Neuronal stem cell (in vitro differentiated cells): ENCODE results near the gene UBASH3B.
A peak's percentile ranks its signal among the peaks of the same experiment; 100 is the strongest.

Experiments
- DNase-seq: peaks from one replicate; pipeline ENCODE4 v3.0.0-alpha.2; 2013; ENCODE audit warnings: low spot score
- H2AFZ ChIP-seq: one replicate; pipeline ENCODE4 v1.6.1; 2013; ENCODE audit warnings: mild to moderate bottlenecking, low read length, inconsistent platforms
- H2AK5ac ChIP-seq: 2 replicates; pipeline ENCODE4 v1.6.1; 2013; ENCODE audit warnings: low read depth, mild to moderate bottlenecking, inconsistent platforms, low read length, moderate library complexity, mixed read lengths
- H2BK120ac ChIP-seq: 2 replicates; pipeline ENCODE4 v1.6.1; 2013; ENCODE audit warnings: low read depth, mild to moderate bottlenecking, inconsistent platforms, low read length, moderate library complexity, mixed read lengths
- H2BK12ac ChIP-seq: one replicate; pipeline ENCODE4 v1.6.1; 2013; ENCODE audit warnings: low read length, inconsistent platforms
- H2BK15ac ChIP-seq: 2 replicates; pipeline ENCODE4 v1.6.1; 2013; ENCODE audit warnings: mild to moderate bottlenecking, low read length, inconsistent platforms, mixed read lengths
- H2BK5ac ChIP-seq: one replicate; pipeline ENCODE4 v1.6.1; 2013; ENCODE audit warnings: inconsistent platforms, mild to moderate bottlenecking, low read length, moderate library complexity
- H3K14ac ChIP-seq: one replicate; pipeline ENCODE4 v1.6.1; 2013; ENCODE audit warnings: low read length, inconsistent platforms
- H3K18ac ChIP-seq: 2 replicates; pipeline ENCODE4 v1.6.1; 2013; ENCODE audit warnings: low read length, inconsistent platforms
- H3K23ac ChIP-seq: 2 replicates; pipeline ENCODE4 v1.6.1; 2013; ENCODE audit warnings: low read depth, mild to moderate bottlenecking, mixed read lengths, low read length, inconsistent platforms; ENCODE audit not compliant: poor library complexity
- H3K27ac ChIP-seq: replicated peaks from 3 replicates; pipeline ENCODE4 v1.5.1; 2013; ENCODE audit warnings: low read length, inconsistent platforms
- H3K27me3 ChIP-seq, 3 experiments: 2 replicates each; pipeline ENCODE4 v1.6.1; 2013; ENCODE audit warnings: low read length in 3 of 3, mild to moderate bottlenecking in 2 of 3, inconsistent platforms in 1 of 3, low read depth in 1 of 3, mixed read lengths in 1 of 3, moderate library complexity in 1 of 3; ENCODE audit not compliant: control insufficient read depth in 3 of 3, insufficient read depth in 3 of 3
- H3K36me3 ChIP-seq, 2 donors: replicated peaks in 1 of 2; 2 replicates each; pipeline ENCODE4 v1.6.1; 2013; ENCODE audit warnings: low read length in 2 of 2; ENCODE audit not compliant: control insufficient read depth in 2 of 2, insufficient read depth in 2 of 2
- H3K4ac ChIP-seq: 2 replicates; pipeline ENCODE4 v1.6.1; 2013; ENCODE audit warnings: inconsistent platforms, mild to moderate bottlenecking, low read length, moderate library complexity
- H3K4me1 ChIP-seq, 2 donors: 1 replicate in 1 of 2; 2 replicates in 1 of 2; pipeline ENCODE4 v1.6.1; 2013; ENCODE audit warnings: low read length in 2 of 2, low read depth in 1 of 2; ENCODE audit not compliant: control insufficient read depth in 2 of 2, insufficient read depth in 1 of 2
- H3K4me2 ChIP-seq: one replicate; pipeline ENCODE4 v1.6.1; 2013; ENCODE audit warnings: mild to moderate bottlenecking, low read length, inconsistent platforms; ENCODE audit not compliant: insufficient read depth, poor library complexity, severe bottlenecking
- H3K4me3 ChIP-seq, 2 donors: 2 replicates each; pipeline ENCODE4 v1.5.1; 2013; ENCODE audit warnings: low read length in 2 of 2, mild to moderate bottlenecking in 2 of 2, inconsistent platforms in 1 of 2, moderate library complexity in 1 of 2
- H3K79me1 ChIP-seq: one replicate; pipeline ENCODE4 v1.6.1; 2013; ENCODE audit warnings: low read depth, mild to moderate bottlenecking, inconsistent platforms, low read length, moderate library complexity
- H3K9ac ChIP-seq: one replicate; pipeline ENCODE4 v1.6.1; 2013; ENCODE audit warnings: mild to moderate bottlenecking, low read depth, low read length, inconsistent platforms; ENCODE audit not compliant: poor library complexity
- H3K9me3 ChIP-seq, 2 donors: replicated peaks in 1 of 2; 2 replicates each; pipeline versions ENCODE3 to v1.6.1; 2013; ENCODE audit warnings: low read length in 2 of 2, mild to moderate bottlenecking in 2 of 2, inconsistent platforms in 1 of 2, low read depth in 1 of 2, mixed read lengths in 1 of 2, moderate library complexity in 1 of 2; ENCODE audit not compliant: control insufficient read depth in 2 of 2, insufficient read depth in 1 of 2
- H4K8ac ChIP-seq: one replicate; pipeline ENCODE4 v1.6.1; 2013; ENCODE audit warnings: low read depth, mild to moderate bottlenecking, inconsistent platforms, low read length, moderate library complexity
- H4K91ac ChIP-seq: one replicate; pipeline ENCODE4 v1.6.1; 2013; ENCODE audit warnings: low read length, low read depth, mild to moderate bottlenecking, inconsistent platforms; ENCODE audit not compliant: poor library complexity
- WGBS, 2 donors: extraction: QIAGEN DNeasy Blood & Tissue Kit; methylation state at CpG; one replicate each; pipeline ENCODE4 v1.1.7; 2013; ENCODE audit warnings: missing lambda C conversion rate in 2 of 2, mixed read lengths in 1 of 2; ENCODE audit not compliant: insufficient read length in 2 of 2, insufficient replicate concordance in 1 of 2; ENCODE audit errors: extremely low coverage in 2 of 2; 5-methylcytosine and 5-hydroxymethylcytosine counted together

The UBASH3B gene

GRCh38 chr11:122616718-122617117, 38.8 kb upstream of the UBASH3B start:
- Histone ChIP-seq H2AK5ac (no peak overlapping the region), H3K23ac (no peak overlapping the region), H3K9ac (no peak overlapping the region), H3K27me3 (no peaks in the 10 kb centered on the region), H4K91ac (no peak overlapping the region), H3K36me3 (no peaks in the 10 kb centered on the region), H3K14ac (no peak overlapping the region), H2BK12ac (no peak overlapping the region), H3K4me3 (no peak overlapping the region), H2BK15ac (no peak overlapping the region), H3K27ac (no peak overlapping the region), H3K79me1 (no peaks in the 10 kb centered on the region), H2BK5ac (no peak overlapping the region), H3K9me3 (peaks cover 0 to 2% of the 10 kb centered on the region in 2 donors), H3K4me1 (no peaks in the 10 kb centered on the region), H3K4me2 (no peak overlapping the region), H4K8ac (no peak overlapping the region), H3K4ac (no peak overlapping the region), H2BK120ac (no peak overlapping the region), H3K18ac (no peak overlapping the region), H2AFZ (peak overlapping the region; percentile 9)
- WGBS, 2 donors: no CpG with 5 or more reads among the region's 4 CpGs
- DNase-seq: no peak

DNA sequence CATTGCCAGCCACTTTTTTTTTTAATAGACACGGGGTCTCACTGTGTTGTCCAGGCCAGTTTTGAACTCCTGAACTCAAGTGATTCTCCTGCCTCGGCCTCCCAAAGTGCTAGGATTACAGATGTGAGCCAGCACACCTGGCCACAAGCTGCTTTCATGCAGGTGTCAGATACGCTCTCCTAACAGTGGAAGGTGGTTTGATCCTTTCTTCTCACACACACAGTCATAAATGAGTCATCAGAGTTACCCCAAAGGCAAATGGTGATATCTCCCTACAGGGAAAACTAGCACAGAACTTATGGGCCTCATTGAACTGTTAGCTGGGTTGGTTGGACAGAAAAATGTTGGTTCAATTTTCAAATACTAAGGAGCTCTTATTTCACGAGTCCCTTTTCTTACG, 38.2 kb upstream of the UBASH3B start:
- no peak overlapping the region for H2AFZ ChIP-seq
- no peak overlapping the region for H3K4me2 ChIP-seq
- no peak overlapping the region for H4K8ac ChIP-seq
- no peaks in the 10 kb centered on the region for H3K4me1 ChIP-seq
- no peak for DNase-seq
- peaks cover 0 to 2% of the 10 kb centered on the region in 2 donors for H3K9me3 ChIP-seq
- H3K27ac ChIP-seq: no peak overlapping the region
- H2BK15ac ChIP-seq: no peak overlapping the region
- H2BK120ac ChIP-seq: no peak overlapping the region
- no CpG with 5 or more reads among the region's 5 CpGs for WGBS, 2 donors
- H3K14ac ChIP-seq: no peak overlapping the region
- H3K4me3 ChIP-seq: no peak overlapping the region
- H3K23ac ChIP-seq: no peak overlapping the region
- no peak overlapping the region for H2BK12ac ChIP-seq
- no peaks in the 10 kb centered on the region for H3K36me3 ChIP-seq
- no peak overlapping the region for H3K4ac ChIP-seq
- no peaks in the 10 kb centered on the region for H3K27me3 ChIP-seq
- H2BK5ac ChIP-seq: no peak overlapping the region
- H4K91ac ChIP-seq: no peak overlapping the region
- no peak overlapping the region for H3K18ac ChIP-seq
- no peak overlapping the region for H3K9ac ChIP-seq
- H2AK5ac ChIP-seq: no peak overlapping the region
- H3K79me1 ChIP-seq: no peaks in the 10 kb centered on the region

DNA sequence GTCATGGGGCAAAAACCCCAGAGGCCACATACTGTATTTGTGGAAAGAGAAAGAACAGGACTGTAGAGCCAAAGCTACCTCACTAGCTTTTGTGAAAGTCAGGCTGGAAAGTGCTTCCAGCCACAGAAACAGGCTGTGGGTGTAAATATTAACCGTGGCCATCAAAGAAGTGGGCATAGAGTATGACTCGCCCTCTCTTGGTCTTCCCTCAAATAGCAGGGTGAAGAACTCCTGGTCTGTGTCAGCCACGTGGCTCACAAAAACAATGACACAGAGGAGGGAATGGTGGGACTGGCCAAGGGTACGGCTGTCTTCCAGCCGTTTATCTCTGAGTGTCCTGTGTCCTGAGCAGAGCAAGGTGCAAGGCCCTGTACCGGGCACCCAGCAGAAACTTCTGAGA, 37.6 kb upstream of the UBASH3B start:
- H3K4me2 ChIP-seq: no peak overlapping the region
- no peak overlapping the region for H4K8ac ChIP-seq
- no peak overlapping the region for H4K91ac ChIP-seq
- H3K18ac ChIP-seq: no peak overlapping the region
- peaks cover 0 to 2% of the 10 kb centered on the region in 2 donors for H3K9me3 ChIP-seq
- DNase-seq: no peak
- H2BK15ac ChIP-seq: no peak overlapping the region
- WGBS, 2 donors: no CpG with 5 or more reads among the region's 6 CpGs
- H3K4me3 ChIP-seq: no peak overlapping the region
- H2BK120ac ChIP-seq: no peak overlapping the region
- no peaks in the 10 kb centered on the region for H3K79me1 ChIP-seq
- H3K23ac ChIP-seq: no peak overlapping the region
- H3K36me3 ChIP-seq: no peaks in the 10 kb centered on the region
- no peak overlapping the region for H2AFZ ChIP-seq
- H3K27me3 ChIP-seq: no peaks in the 10 kb centered on the region
- H3K9ac ChIP-seq: no peak overlapping the region
- no peak overlapping the region for H3K27ac ChIP-seq
- H3K4me1 ChIP-seq: no peaks in the 10 kb centered on the region
- no peak overlapping the region for H2BK5ac ChIP-seq
- H2BK12ac ChIP-seq: no peak overlapping the region
- H2AK5ac ChIP-seq: no peak overlapping the region
- no peak overlapping the region for H3K14ac ChIP-seq
- H3K4ac ChIP-seq: no peak overlapping the region

GRCh38 chr11:122618927-122619326, 36.6 kb upstream of the UBASH3B start:
- no peaks in the 10 kb centered on the region for H3K4me1 ChIP-seq
- H3K18ac ChIP-seq: no peak overlapping the region
- H3K9ac ChIP-seq: no peak overlapping the region
- no peak overlapping the region for H3K4me2 ChIP-seq
- no peak overlapping the region for H2AFZ ChIP-seq
- peak overlapping the region; percentile 78 for H4K91ac ChIP-seq
- H2BK15ac ChIP-seq: no peak overlapping the region
- no peak overlapping the region for H4K8ac ChIP-seq
- H3K27ac ChIP-seq: no peak overlapping the region
- H3K9me3 ChIP-seq: peaks cover 0 to 2% of the 10 kb centered on the region in 2 donors
- H2BK120ac ChIP-seq: no peak overlapping the region
- no peak overlapping the region for H3K14ac ChIP-seq
- H2AK5ac ChIP-seq: no peak overlapping the region
- H3K4ac ChIP-seq: no peak overlapping the region
- peaks cover 0 to 4% (median 0%) of the 10 kb centered on the region in 3 experiments for H3K27me3 ChIP-seq
- peak overlapping the region; percentile 82 for H3K23ac ChIP-seq
- H2BK5ac ChIP-seq: no peak overlapping the region
- no peaks in the 10 kb centered on the region for H3K36me3 ChIP-seq
- no CpG with 5 or more reads among the region's 19 CpGs for whole genome bisulfite sequencing, 2 donors
- no peaks in the 10 kb centered on the region for H3K79me1 ChIP-seq
- H3K4me3 ChIP-seq: no peak overlapping the region
- H2BK12ac ChIP-seq: no peak overlapping the region
- no peak for DNase-seq
